SK-N-SH (cell line): ENCODE data around the gene CD36. TPM values are rescaled to one million over a fixed set of nuclear protein-coding genes. Genes with fewer than 3 reads are reported as not detected.

ENCODE experiments used
- CTCF ChIA-PET: fragments of 300-600, 350-600 bp; formaldehyde crosslinking; extraction: SDS; loops from one replicate; lab custom pipeline; 2021; lab: Yijun Ruan, JAX
- POLR2A ChIA-PET: fragments of 350-600 bp; sonication (Branson Sonifier 250); formaldehyde crosslinking; extraction: SDS; loops from one replicate; lab custom pipeline; 2020; ENCODE audit warnings: antibody characterized with exemption, inconsistent platforms; lab: Yijun Ruan, JAX
- DNase-seq: peaks from one replicate; pipeline ENCODE4 v3.0.0; 2012
- H2AFZ ChIP-seq: fragments of 200-600 bp; sonication (generic); 2 replicates; pipeline ENCODE4 v1.8.1; 2016; ENCODE audit warnings: antibody characterized with exemption, mild to moderate bottlenecking, low read depth
- H3F3A ChIP-seq: fragments of 200-600 bp; sonication (generic); replicated peaks from 2 replicates; pipeline ENCODE3; 2016; ENCODE audit warnings: antibody characterized with exemption, mild to moderate bottlenecking; ENCODE audit not compliant: insufficient read depth
- H3K27ac ChIP-seq, 2 experiments: fragments of 200-500 bp in 1 of 2; fragments of 200-600 bp in 1 of 2; sonication (Bioruptor generic) in 1 of 2; sonication (generic), shearing (Covaris generic) in 1 of 2; 2 replicates each; pipeline versions ENCODE4 v1.5.1 to v1.6.1; 2014 to 2016; ENCODE audit warnings: low read depth in 2 of 2, inconsistent platforms in 1 of 2, low read length in 1 of 2, mild to moderate bottlenecking in 1 of 2, mixed read lengths in 1 of 2
- H3K27me3 ChIP-seq: fragments of 200-600 bp; sonication (generic), shearing (Covaris generic); 2 replicates; pipeline ENCODE4 v1.6.1; 2016; ENCODE audit warnings: mixed run types; ENCODE audit not compliant: insufficient read depth
- H3K36me3 ChIP-seq, 2 experiments: fragments of 200-500 bp in 1 of 2; fragments of 200-600 bp in 1 of 2; sonication (Bioruptor generic) in 1 of 2; sonication (generic) in 1 of 2; replicated peaks in 1 of 2; 2 replicates each; pipeline versions ENCODE3 to v1.5.1; 2014 to 2016; ENCODE audit warnings: low read length in 1 of 2, mild to moderate bottlenecking in 1 of 2; ENCODE audit not compliant: insufficient read depth in 2 of 2, control insufficient read depth in 1 of 2
- H3K4me1 ChIP-seq, 2 experiments: fragments of 200-500 bp in 1 of 2; fragments of 200-600 bp in 1 of 2; sonication (Bioruptor generic) in 1 of 2; sonication (generic), shearing (Covaris generic) in 1 of 2; 2 replicates each; pipeline versions ENCODE4 v1.5.1 to v1.6.1; 2014 to 2016; ENCODE audit warnings: low read depth in 1 of 2, low read length in 1 of 2, mixed run types in 1 of 2; ENCODE audit not compliant: insufficient read depth in 2 of 2, control insufficient read depth in 1 of 2
- H3K4me2 ChIP-seq: fragments of 200-600 bp; sonication (generic), shearing (Covaris generic); 2 replicates; pipeline ENCODE4 v1.6.1; 2017; ENCODE audit warnings: mixed run types
- H3K4me3 ChIP-seq, 2 experiments: fragments of 200-500 bp in 1 of 2; fragments of 200-600 bp in 1 of 2; sonication (Bioruptor generic) in 1 of 2; sonication (generic), shearing (Covaris generic) in 1 of 2; 2 replicates each; pipeline versions ENCODE4 v1.5.1 to v1.8.1; 2014 to 2016; ENCODE audit warnings: low read depth in 2 of 2, inconsistent platforms in 1 of 2, low read length in 1 of 2, mild to moderate bottlenecking in 1 of 2, mixed read lengths in 1 of 2, moderate library complexity in 1 of 2
- H3K79me2 ChIP-seq: fragments of 200-600 bp; sonication (generic); 2 replicates; pipeline ENCODE4 v1.8.1; 2017; ENCODE audit warnings: mild to moderate bottlenecking; ENCODE audit not compliant: insufficient read depth
- H3K9ac ChIP-seq: fragments of 200-600 bp; sonication (generic); 2 replicates; pipeline ENCODE4 v1.6.1; 2017; ENCODE audit warnings: mixed run types
- H3K9me2 ChIP-seq: fragments of 200-600 bp; sonication (generic); 2 replicates; pipeline ENCODE4 v1.6.1; 2017; ENCODE audit warnings: mixed run types
- H3K9me3 ChIP-seq: fragments of 200-600 bp; sonication (generic); 2 replicates; pipeline ENCODE4 v1.6.1; 2017; ENCODE audit warnings: mixed run types, mild to moderate bottlenecking, moderate library complexity
- H4K20me1 ChIP-seq: fragments of 200-600 bp; sonication (generic); 2 replicates; pipeline ENCODE4 v1.6.1; 2017; ENCODE audit warnings: mild to moderate bottlenecking, mixed run types; ENCODE audit not compliant: insufficient read depth
- CHD2 ChIP-seq: fragments of 150-350 bp; IDR thresholded peaks from 2 replicates; pipeline ENCODE4 v1.6.1; 2018; ENCODE audit warnings: low read length; ENCODE audit not compliant: partially characterized antibody
- ELF1 ChIP-seq: IDR thresholded peaks from 2 replicates; pipeline ENCODE4 v1.4.0; 2012
- EP300 ChIP-seq, 2 experiments: IDR thresholded peaks; 2 replicates each; pipeline versions ENCODE4 v1.4.0 to v1.6.1; 2012; ENCODE audit warnings: borderline replicate concordance in 1 of 2, low read depth in 1 of 2, low read length in 1 of 2
- FOSL2 ChIP-seq: IDR thresholded peaks from 2 replicates; pipeline ENCODE4 v1.4.0; 2012; ENCODE audit warnings: low read depth, mild to moderate bottlenecking, moderate library complexity, borderline replicate concordance
- FOXJ3 ChIP-seq: sonication (generic); formaldehyde crosslinking; IDR thresholded peaks from 2 replicates; pipeline ENCODE4 v1.5.1; 2020; ENCODE audit warnings: mild to moderate bottlenecking, missing genetic modification reagents
- GABPA ChIP-seq: IDR thresholded peaks from 2 replicates; pipeline ENCODE4 v1.4.0; 2012; ENCODE audit warnings: low read depth, mild to moderate bottlenecking
- IRF3 ChIP-seq: fragments of 150-350 bp; IDR thresholded peaks from 2 replicates; pipeline ENCODE4 v1.6.1; 2016; ENCODE audit warnings: mild to moderate bottlenecking, low read depth, low read length
- MEF2A ChIP-seq: IDR thresholded peaks from 2 replicates; pipeline ENCODE4 v1.4.0; 2012; ENCODE audit warnings: low read depth, borderline replicate concordance
- POLR2AphosphoS5 ChIP-seq: IDR thresholded peaks from 2 replicates; pipeline ENCODE4 v1.6.1; 2012; ENCODE audit warnings: low read depth, low read length
- RCOR1 ChIP-seq: fragments of 150-350 bp; IDR thresholded peaks from 2 replicates; pipeline ENCODE4 v1.6.1; 2017; ENCODE audit warnings: antibody characterized with exemption, low read length
- RXRA ChIP-seq: IDR thresholded peaks from 2 replicates; pipeline ENCODE4 v1.4.0; 2012; ENCODE audit warnings: low read depth, mild to moderate bottlenecking, borderline replicate concordance
- SIN3A ChIP-seq: IDR thresholded peaks from 2 replicates; pipeline ENCODE4 v1.6.1; 2012; ENCODE audit warnings: low read depth, mild to moderate bottlenecking, low read length, moderate library complexity, borderline replicate concordance
- SMC3 ChIP-seq: IDR thresholded peaks from 2 replicates; pipeline ENCODE4 v1.6.1; 2012; ENCODE audit warnings: low read depth, low read length, improper control_type of control experiment
- TAF1 ChIP-seq: IDR thresholded peaks from 2 replicates; pipeline ENCODE4 v1.6.1; 2012; ENCODE audit warnings: low read depth, mild to moderate bottlenecking, low read length, moderate library complexity, borderline replicate concordance
- TCF12 ChIP-seq: IDR thresholded peaks from 2 replicates; pipeline ENCODE4 v1.4.0; 2012
- USF2 ChIP-seq: fragments of 150-350 bp; IDR thresholded peaks from 2 replicates; pipeline ENCODE4 v1.6.1; 2017; ENCODE audit warnings: antibody characterized with exemption, low read length, low read depth, borderline replicate concordance
- WGBS: methylation state at CpG from one replicate; pipeline ENCODE4 v1.1.6; 2017; ENCODE audit warnings: low lambda C conversion rate; 5-methylcytosine and 5-hydroxymethylcytosine counted together
- polyA plus RNA-seq, 3 experiments: library from polyadenylated mRNA; depleted of rRNA; stranded (reverse); fragments of >200 nt; gene quantifications; 2 replicates each; pipeline ENCODE4 v1.2.3, GENCODE V29; 2012
- TF ChIP-seq, protein P1 (sequence below): IDR thresholded peaks from 2 replicates; pipeline ENCODE4 v1.4.0; 2012; ENCODE audit warnings: low read depth

Gene CD36
- polyA plus RNA-seq, 1 of the 3 experiments (the other 2 are of a cell fraction), result 0.10 TPM

DNA sequence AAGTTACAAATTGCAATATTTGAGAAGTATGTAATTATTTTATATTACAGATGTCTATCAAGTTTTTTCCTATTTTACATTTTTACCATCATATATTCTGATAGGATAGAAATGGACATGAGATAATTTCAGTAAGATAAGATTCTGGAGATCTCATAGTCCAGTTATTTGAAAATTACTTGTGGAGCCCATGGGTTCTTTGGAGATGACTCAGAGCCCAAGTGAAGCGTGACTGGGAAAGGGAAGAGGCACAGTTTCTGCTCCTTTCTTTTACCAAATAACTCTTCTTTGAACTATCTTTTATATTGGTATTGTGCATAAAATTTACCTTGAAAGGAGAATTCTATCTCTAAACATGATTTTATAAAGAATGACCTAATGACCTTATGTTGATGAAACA is 2.4 kb downstream of the CD36 start:
- H3K4me2 ChIP-seq, result no peak overlapping the region
- H3F3A ChIP-seq, result peaks cover 5% of the 10 kb centered on the region
- no peaks in the 10 kb centered on the region for H4K20me1 ChIP-seq
- H3K4me3 ChIP-seq, result no peak overlapping the region
- POLR2A ChIA-PET, result no interaction called here
- no peaks in the 10 kb centered on the region for H3K79me2 ChIP-seq
- no peaks in the 10 kb centered on the region for H3K27me3 ChIP-seq
- CTCF ChIA-PET, result no interaction called here
- H3K4me1 ChIP-seq, result peaks cover 2 to 9% of the 10 kb centered on the region in 2 experiments; a peak in 2 of 4 replicates
- no peak overlapping the region for H3K9ac ChIP-seq
- peaks cover 14% of the 10 kb centered on the region for H3K9me3 ChIP-seq
- H2AFZ ChIP-seq, result no peak overlapping the region
- H3K36me3 ChIP-seq, result no peaks in the 10 kb centered on the region
- peak overlapping the region in 1 of 2 experiments; percentile 12; a peak in 1 of 4 replicates for H3K27ac ChIP-seq
- DNase-seq, result no peak
- H3K9me2 ChIP-seq, result no peaks in the 10 kb centered on the region
- TF ChIP-seq RXRA (no peak), FOSL2 (peak; percentile 66; the same call in 1 of the 2 replicates)
- 44% methylated on average over 1 of the region's 1 CpG for WGBS

DNA sequence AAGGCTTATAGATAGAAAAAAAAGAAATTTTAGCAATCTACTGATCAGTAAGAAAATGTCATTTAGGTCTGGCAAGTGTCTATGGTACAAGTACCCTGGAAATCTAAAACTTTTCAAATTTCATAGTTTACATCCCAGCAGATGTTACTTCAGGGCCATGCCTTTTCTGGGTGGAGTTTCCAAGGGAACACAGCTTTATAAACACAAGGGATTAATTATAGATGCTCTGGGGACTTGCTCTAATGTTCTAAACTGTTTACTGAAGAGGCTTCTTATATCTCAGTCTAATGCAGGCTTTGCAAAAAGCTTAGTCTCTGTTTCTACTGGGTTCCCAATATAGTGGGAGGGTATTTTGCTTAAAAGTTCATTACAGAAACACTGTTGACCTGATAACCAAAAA is 3.1 kb downstream of the CD36 start:
- H3K4me2 ChIP-seq, result no peak overlapping the region
- no peaks in the 10 kb centered on the region for H3K9me2 ChIP-seq
- no peaks in the 10 kb centered on the region for H3K79me2 ChIP-seq
- H4K20me1 ChIP-seq, result no peaks in the 10 kb centered on the region
- DNase-seq, result no peak
- no peak overlapping the region for H2AFZ ChIP-seq
- TF ChIP-seq IRF3, result no peak
- TF ChIP-seq USF2, result no peak
- no peak for TF ChIP-seq GABPA
- no peak for TF ChIP-seq SMC3
- no peak for TF ChIP-seq POLR2AphosphoS5
- TF ChIP-seq CHD2, result no peak
- TF ChIP-seq, protein P1, sequence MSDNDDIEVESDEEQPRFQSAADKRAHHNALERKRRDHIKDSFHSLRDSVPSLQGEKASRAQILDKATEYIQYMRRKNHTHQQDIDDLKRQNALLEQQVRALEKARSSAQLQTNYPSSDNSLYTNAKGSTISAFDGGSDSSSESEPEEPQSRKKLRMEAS, result no peak
- no peak for TF ChIP-seq SIN3A
- TF ChIP-seq EP300 (IDR thresholded peaks at IDR 0.05; ENCODE audit: borderline replicate concordance in 1 of 2, low read depth in 1 of 2, low read length in 1 of 2), result no peak
- no peak for TF ChIP-seq RCOR1
- no peak for TF ChIP-seq FOXJ3
- TF ChIP-seq MEF2A, result no peak
- no peak for TF ChIP-seq ELF1
- TF ChIP-seq RXRA, result no peak
- TF ChIP-seq TAF1, result no peak
- TF ChIP-seq TCF12, result no peak
- peaks cover 14% of the 10 kb centered on the region for H3K9me3 ChIP-seq
- H3F3A ChIP-seq, result peaks cover 5% of the 10 kb centered on the region
- ChIA-PET POLR2A (no interaction called here), CTCF (interaction anchor here (0.8 to 1.1 kb wide), 2 partner anchors 11 to 32 kb away, joined by 3 read pairs; no protein-coding TSS in a partner anchor)
- no peaks in the 10 kb centered on the region for H3K36me3 ChIP-seq
- peak overlapping the region in 1 of 2 experiments; percentile 12; a peak in 1 of 4 replicates for H3K27ac ChIP-seq
- no peak overlapping the region for H3K4me3 ChIP-seq
- no peaks in the 10 kb centered on the region for H3K27me3 ChIP-seq
- peaks cover 0 to 9% of the 10 kb centered on the region in 2 experiments; a peak in 2 of 4 replicates for H3K4me1 ChIP-seq
- H3K9ac ChIP-seq, result no peak overlapping the region
